HG02938 (cell line): Measurements from ENCODE around the gene TLE4.
"Not testable (repeated sequence)": the region's sequence is repeated elsewhere in the genome, so short reads cannot be mapped to it uniquely, and the experiment has no call there.

Experiments
- ATAC-seq: cut with Tn5 transposase; IDR thresholded peaks from one replicate; pipeline ENCODE4 v1.9.1; 2021; ENCODE audit warnings: mild to moderate bottlenecking, moderate library complexity; ENCODE audit not compliant: unreplicated experiment

TLE4 gene

DNA sequence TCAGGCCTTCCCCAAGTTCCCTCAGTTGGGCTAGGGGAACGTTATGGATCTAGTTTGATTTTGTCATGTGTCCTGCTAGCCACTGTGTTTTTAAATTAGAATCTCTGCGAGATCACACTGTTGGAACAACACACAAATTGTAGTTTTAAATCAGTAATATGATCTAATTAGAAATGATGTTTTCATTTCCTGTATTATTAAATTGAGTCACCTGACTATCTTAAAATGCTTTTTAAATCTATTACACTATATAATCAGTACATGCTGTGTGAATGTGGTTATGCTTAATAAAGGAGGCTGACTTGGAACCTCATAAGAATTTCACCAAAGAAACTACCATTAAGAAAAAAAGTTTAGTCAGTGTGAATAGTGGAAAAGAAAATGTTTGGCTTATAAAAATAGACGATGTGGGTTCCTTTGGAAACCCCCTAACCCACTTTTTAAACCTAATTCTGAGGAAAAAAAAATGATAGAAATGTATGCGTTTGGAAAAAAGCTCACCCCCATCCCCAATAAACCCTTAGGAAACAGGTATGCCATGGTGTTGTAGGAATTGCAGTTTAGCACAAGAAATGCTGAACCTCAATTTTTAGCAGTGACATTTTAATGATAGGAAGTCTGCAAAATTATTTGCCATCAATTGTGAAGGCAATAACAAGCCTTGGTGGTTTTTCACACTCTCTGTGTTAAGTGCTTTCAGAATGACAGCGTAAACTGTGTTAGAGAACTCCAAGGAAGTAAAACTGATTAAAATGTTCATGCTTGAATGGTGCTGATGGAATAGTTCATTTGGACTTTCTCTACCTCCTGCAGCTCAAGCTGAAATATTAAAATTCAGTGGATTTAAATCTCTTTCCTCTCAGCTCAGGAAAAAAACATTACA lies 59.0 kb downstream of the TLE4 start:
- ATAC-seq: peak; percentile 66

DNA sequence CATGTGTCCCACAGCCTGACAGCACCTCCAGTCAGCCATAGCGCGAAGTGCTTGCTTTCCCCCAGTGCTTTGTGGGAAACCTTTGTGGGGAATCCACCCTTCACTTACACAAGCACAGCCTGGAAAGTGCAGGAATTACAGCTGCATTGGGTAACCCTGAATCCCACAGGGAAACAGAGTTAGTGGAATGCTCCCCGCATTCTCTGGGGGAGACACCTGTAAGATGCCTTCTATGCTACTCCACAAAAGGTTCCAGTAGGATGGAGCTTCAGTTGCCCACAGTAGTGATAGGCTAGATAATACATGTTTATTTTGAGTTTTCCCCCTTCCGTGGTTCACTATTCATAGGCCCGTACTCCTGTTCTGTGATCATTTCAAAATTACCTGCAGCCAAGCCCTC lies 60.3 kb downstream of the TLE4 start:
- no peak for ATAC-seq

DNA sequence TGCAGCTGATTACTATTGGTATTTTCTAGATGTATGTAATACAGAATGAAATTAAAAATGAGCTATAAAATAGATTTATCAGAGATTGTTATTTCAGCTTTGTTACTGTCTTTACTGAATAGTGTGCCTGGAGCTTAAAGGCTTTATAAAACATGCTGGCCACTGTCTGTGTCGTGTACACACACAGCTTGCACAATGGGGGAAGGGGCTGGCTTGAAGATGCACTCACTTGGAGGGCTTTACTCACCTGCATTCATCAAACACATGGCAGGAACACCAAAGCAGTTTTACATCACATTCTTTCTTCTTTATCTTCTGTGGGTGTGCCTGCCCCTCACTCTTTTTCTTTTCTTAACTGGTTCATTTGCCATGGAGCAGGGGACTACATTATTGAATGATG lies 60.9 kb downstream of the TLE4 start:
- ATAC-seq: no peak

DNA sequence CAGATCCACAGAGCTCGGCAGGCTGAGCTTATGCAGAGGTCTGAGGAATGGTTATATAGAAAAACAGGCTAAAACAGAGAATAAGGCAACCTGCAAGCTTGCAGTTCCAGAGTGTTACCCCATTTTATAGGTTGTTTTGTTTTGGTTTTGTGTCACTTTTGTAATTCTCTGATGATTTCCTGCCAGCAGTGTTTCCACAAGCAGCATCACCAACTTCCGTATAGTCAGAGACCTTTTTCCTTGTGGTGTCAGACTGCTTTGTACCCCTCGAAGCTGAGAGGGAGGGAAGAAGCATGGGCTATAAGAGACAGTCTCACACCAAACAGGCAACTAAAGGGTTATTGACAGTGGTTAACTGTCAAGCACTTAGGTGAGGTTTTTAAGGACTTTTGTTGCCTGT lies 61.8 kb downstream of the TLE4 start:
- no peak for ATAC-seq

DNA sequence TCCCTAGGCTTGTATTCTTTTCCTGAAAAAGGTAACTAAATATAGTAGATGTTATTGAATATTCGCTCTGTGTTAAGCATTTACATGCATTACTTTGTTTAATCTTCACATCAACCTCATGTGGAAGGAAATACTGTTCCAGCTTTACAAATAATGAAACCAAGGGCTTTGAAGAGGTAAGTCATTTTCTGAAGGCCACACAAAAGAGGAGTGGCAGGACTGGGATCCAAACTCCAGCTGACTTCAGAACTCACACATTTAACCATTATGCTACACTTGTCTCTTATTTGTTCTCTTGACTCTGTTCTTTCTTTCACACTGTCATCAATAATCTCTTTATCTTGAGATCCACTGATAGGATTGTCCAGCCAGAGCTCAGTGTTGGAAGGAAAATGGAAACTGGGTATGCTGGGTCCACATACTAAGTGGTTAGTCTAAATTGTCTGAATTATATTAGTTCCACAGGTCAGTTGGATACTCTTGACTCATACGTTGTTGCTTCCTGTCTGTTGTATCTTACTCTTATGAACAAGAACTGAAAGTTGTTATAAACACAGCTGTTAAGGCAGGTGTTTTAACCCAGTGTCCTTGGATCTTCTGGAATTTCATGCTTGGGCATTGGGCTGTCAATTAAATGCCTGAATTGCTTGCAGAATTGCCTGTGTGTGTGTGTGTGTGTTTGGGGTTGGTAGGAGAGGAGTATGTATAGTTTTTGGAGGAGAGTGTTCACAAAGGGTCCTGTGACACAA lies 65.6 kb downstream of the TLE4 start:
- ATAC-seq: peak; percentile 72

DNA sequence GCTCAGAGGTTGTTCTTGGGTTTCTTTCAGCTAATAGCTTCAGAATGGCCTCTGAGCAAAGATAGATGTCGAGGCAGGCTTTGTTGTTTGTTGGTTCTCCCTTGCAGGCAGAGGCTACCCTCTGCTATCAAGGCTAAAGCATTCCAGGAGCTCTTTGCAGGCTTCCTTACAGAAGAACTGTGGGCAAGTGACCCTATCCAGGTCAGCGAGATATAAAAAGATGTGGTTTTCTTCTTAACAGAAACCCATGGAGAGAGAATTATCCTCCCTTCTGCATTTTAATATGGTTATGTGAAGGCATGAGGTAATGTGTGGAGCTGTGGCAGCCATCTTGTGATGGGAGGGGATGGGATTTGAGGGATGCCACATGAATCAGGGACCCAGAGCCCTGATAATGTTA lies 67.0 kb downstream of the TLE4 start:
- no peak for ATAC-seq

DNA sequence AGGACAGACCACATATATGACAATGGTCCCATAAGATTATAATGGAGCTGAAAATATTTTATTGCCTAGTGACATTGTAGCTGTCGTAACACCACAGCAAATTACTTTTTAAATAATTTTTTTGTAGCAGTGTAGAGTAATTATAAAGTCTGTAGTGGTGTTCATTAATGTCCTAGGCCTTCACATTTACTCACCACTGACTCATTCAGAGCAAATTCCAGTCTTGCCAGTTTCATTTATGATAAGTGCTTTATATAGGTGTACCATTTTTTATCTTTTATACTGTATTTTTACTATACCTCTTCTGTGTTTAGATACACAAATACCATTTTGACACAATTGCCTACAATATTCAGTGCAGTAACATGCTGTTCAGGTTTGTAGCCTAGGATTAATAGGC lies 67.6 kb downstream of the TLE4 start:
- no peak for ATAC-seq

DNA sequence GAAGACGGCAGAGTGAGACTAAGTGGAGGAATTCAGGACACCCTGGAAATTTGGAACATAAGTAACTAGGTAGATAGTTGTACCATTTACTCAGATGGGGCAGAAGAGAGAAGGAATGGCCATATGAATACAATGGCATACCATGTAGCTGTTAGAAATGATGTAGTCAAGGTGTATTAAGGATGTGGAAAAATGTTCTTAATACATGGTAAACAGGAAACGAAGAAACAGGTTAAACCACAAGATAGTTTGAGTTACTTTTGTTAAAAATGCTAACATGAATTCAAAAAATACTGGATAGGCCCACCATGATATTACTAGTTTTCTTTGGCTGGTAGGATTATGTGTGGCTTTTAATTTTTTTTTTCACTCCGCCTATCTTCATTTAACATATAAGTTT lies 68.3 kb downstream of the TLE4 start:
- ATAC-seq: not testable (repeated sequence)

DNA sequence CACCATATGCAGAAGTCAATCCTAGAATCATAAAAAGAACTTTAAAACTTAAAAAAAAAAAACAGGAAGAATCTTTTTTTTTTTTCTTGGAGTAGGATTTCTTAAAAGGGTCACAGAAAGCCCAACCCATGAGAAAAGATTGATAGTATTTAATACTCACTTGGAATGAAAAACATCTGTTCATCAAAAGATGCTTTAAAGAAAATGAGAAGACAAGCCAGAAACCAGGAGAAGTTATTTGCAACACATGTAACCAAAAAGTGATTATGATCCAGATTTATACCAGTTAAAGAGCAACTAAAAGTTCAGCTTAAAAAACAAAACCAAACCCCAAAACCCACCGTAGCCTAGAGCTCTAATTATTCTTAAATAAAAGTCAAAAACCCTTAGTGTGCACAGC lies 69.3 kb downstream of the TLE4 start:
- no peak for ATAC-seq

DNA sequence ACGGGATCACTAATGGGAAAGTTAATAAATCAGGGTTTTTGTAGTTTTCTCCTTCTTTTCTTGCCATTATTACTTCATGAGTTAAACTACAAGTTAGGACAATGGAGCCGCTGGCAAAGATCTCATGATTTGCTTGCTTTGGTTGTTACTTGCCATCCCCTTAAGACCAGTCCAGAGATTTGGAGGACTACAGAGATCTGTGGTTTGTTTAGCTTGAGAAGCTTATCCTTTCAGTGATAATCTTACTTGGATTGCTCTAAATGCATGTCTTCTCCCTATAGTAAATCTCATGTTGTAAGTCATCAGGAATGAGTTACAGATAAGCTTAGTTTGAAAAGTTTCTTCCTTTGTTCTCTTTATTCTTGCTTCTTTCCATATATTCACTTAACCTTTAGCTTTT lies 70.9 kb downstream of the TLE4 start:
- ATAC-seq: no peak

DNA sequence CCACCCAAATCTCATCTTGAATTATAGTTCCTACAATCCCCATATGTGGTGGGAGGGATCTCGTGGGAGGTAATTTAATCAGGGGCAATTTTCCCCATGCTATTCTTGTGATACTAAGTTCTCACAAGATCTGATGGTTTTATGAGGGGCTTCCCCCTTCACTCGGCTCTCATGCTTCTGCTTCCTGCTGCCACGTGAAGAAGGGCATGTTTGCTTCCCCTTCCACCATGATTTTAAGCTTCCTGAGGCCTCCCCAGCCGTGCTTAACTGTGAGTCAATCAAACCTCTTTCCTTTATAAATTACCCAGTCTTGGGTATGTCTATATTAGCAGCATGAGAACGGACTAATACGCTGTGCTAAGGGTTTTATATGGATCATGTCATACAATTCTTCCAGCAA lies 72.3 kb downstream of the TLE4 start:
- no peak for ATAC-seq

DNA sequence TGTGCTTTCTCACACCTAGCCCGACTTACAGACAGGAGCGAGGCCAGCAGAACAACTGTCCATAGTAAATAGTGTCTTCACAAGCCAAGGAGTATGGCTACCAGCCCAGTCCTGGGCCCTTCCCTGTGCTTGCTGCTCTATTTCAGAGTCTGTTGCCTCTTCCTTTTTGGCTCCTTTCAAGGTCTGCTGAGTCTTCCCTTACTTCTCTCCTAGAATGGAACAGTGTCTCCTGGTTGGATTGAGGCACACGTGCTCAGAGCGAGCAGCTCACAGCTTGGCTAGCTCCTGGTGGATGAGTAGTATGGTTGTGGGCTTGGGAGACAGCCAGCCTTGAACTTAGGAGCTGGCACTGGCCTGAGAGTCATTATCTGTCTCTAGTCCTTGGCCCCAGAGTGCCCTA lies 72.8 kb downstream of the TLE4 start:
- ATAC-seq: no peak

DNA sequence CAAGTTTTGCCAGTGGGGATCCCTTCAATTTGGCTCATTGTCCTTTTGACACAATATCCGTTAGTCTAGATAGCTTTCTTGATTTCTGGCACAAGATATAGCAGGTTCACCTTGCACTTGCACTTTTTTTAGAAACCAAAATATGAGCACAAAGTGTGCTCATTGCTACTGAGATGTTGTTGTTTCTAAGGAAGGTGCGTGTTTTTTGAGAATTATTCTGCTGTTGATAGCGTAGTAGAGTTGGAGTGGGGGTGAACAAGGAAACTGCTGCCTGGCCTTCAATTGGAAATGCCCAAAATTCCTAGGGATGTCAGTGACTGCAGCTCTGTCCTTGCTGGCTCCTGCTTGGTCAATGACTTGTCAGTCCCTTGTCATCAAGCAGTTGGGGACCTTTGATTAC lies 73.3 kb downstream of the TLE4 start:
- ATAC-seq: no peak

DNA sequence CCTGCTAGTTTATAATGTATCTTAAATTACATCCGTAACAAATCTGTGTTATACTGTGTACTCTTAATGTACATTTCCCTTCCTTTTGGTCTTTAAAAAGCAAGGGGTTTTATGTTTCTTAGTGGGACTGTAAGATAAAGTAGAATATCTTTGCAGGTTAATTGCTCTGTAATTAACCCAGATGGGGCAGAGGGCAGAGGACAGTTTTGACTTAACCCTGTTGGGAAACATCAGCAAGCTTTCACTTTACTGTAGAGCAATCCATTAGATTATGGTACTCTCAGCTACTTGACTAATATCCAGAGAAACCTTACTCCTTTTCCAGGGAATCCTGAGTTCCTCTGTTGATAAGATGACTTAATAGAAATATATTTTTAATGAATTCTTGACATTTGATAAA lies 74.3 kb downstream of the TLE4 start:
- no peak for ATAC-seq

DNA sequence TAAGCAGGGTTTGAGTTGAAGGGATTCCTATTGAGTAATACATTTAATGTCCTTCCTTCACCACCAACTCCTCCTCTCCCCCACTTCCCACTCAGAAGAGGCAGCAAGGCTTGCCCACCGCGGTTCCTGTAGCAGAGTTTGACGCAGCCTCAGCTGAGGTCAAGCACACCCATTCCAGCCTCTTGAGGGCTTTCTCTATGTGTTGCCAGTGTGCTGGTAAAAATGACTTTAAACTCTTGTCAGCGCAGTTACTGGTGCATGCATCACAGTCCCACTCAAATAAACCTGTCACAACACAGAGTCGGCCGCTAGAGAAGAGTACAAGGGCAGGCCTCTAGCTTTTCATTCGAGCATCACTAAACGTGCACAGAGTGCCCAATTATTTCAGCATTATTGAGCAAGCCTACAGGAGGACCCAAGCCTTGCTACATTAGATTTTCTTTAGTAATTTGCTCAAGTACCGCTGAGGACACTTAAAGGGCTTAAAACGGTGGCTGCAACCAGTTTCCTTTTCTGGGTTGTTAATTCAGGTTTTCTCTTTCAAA lies 79.6 kb downstream of the TLE4 start:
- no peak for ATAC-seq

DNA sequence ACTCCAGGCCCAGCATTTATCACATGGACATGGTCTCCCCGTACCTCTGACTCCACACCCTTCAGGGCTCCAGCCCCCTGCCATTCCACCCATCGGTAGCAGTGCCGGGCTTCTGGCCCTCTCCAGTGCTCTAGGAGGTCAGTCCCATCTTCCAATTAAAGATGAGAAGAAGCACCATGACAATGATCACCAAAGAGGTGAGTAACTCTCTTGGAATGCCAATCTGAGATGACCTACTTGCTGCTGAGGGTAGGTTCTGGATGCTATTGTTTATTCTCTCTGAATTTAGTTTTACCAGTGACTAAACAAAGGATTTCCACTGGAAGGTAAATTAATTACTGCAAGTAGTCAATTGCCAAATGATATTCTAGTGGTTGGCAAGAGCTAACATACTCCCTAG lies 80.8 kb downstream of the TLE4 start:
- ATAC-seq: no peak

DNA sequence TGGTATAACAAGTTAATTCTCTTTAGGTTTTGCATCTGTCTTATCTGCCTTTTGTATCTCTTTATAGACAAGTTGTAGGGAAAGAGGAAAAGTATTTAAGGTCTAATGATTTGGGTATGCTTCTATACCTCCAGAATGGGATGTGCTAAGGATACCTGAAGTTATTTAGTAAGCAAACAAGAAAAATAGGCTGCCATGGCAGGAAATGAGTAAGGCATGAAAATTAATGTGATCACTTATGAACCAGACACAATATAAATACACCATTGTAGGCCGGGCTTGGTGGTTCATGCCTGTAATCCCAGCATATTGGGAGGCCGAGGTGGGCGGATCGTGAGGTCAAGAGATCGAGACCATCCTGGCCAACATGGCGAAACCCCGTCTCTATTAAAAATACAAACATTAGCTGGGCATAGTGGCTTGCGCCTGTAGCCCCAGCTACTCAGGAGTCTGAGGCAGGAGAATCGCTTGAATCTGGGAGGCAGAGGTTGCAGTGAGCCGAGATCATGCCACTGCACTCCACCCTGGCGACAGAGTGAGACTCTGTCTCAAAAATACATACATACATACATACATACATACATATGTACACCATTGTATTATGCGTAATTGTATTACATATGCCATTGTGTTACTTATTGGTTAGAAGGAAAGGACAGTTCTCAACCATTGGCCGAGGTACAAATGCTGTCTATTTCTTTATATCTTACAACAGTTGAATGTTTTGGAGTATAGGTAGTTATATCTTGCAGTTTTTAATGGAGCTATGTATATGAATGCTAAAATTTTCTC lies 83.0 kb downstream of the TLE4 start:
- ATAC-seq: not testable (repeated sequence)

DNA sequence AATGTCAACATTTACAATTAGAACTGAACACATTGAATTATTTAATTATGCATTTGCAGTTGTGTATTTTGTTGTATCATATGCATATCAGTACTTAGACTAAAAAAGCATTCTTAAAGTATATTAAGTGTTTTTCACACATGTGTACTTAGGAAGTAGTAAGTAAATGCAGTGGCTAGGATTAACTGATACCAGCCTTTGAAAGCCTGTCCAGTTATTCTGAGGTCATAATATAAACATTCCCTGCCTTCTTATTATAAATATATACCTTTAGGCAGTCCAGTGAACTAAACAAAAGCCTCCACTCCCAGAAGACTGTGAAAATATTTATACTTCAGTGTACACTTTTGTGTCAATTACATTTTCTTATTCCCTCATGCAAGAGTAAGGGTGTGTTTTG lies 83.8 kb downstream of the TLE4 start:
- ATAC-seq: no peak

DNA sequence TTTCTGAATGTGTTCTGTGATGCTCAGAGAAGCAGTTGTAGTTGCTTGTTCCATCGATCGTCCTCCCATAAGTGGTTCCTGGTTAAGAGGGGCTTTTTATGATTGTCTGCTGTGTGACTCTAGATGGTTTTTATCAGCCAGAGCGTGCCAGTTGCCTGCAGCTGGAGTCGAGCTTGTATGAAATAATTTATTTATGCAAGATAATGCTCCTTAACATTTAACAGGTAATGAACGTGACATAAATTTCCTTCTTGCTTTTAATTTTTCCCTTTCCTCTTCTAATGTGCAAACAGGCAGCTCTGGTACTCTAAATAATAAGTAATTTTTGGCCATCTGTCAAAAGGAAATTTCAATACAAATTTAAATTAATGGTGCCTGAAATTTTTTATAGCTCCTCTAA lies 84.4 kb downstream of the TLE4 start:
- ATAC-seq: no peak

DNA sequence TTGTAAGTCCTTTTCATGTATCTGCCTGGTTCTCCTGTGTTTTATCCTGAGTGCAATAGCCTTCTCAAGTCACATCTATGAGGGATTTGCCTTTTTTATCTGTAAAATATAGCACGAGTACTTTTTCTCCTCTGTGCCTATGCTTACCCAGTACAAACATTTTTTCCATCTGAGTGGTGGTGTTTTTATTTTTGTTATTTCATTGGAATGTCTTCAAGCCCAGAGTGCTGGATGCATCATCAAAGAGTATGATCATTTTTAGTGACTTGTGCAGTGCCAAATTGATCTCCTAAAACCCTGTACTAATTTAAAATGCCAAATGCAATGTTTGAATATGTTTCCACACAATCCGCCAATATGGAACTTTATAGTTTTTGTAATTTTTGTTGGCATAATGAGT lies 86.1 kb downstream of the TLE4 start:
- no peak for ATAC-seq

DNA sequence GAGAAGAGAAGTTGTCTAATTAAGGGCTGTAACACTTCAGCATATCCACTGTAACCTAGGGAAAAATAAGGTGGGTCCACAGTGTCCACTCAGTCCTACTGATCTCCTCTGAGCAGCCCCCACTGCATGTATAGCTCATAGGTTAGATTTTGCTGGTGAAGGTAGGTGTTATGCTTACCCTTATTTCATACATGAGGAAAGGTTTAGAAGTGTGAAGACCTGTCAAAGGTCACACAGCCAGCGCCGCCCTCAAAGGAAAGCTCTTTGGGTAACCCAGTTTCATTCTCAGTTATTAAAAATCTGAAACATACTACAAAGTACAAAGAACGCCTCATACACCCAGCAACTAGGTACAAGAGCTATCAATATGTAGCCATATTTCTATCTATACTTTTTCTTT lies 87.2 kb downstream of the TLE4 start:
- no peak for ATAC-seq
